HG02678 (cell line): ENCODE data around the gene ACTG1.

Experiments
- ATAC-seq: cut with Tn5 transposase; IDR thresholded peaks from one replicate; pipeline ENCODE4 v1.9.1; 2021; ENCODE audit warnings: mild to moderate bottlenecking, moderate library complexity; ENCODE audit not compliant: unreplicated experiment

Gene ACTG1

GRCh38 chr17:81545160-81545949 is 32.8 kb upstream of the ACTG1 start:
- ATAC-seq, result no peak

GRCh38 chr17:81544281-81544974 is 31.8 kb upstream of the ACTG1 start:
- no peak for ATAC-seq

GRCh38 chr17:81543756-81544155 is 31.2 kb upstream of the ACTG1 start:
- ATAC-seq, result no peak

GRCh38 chr17:81543339-81543675 is 30.7 kb upstream of the ACTG1 start:
- ATAC-seq, result no peak

- no peak for ATAC-seq
These were observed 30.1 kb upstream of the ACTG1 start for GRCh38 chr17:81542431-81543338.

GRCh38 chr17:81541123-81541522 is 28.5 kb upstream of the ACTG1 start:
- ATAC-seq, result no peak

- no peak for ATAC-seq
These were observed 28.1 kb upstream of the ACTG1 start for GRCh38 chr17:81540676-81541027.

GRCh38 chr17:81539961-81540675 is 27.5 kb upstream of the ACTG1 start:
- no peak for ATAC-seq

GRCh38 chr17:81539571-81539900 is 26.9 kb upstream of the ACTG1 start:
- no peak for ATAC-seq

- ATAC-seq, result no peak
These were observed 26.3 kb upstream of the ACTG1 start for GRCh38 chr17:81538651-81539570.

- no peak for ATAC-seq
These were observed 25.4 kb upstream of the ACTG1 start for GRCh38 chr17:81537856-81538555.

GRCh38 chr17:81537343-81537855 is 24.8 kb upstream of the ACTG1 start:
- no peak for ATAC-seq

GRCh38 chr17:81536299-81537290 is 24.0 kb upstream of the ACTG1 start:
- no peak for ATAC-seq

GRCh38 chr17:81535480-81536298 is 23.1 kb upstream of the ACTG1 start:
- no peak for ATAC-seq

- no peak for ATAC-seq
These were observed 22.4 kb upstream of the ACTG1 start for GRCh38 chr17:81535007-81535328.

GRCh38 chr17:81534157-81535006 is 21.8 kb upstream of the ACTG1 start:
- ATAC-seq, result no peak
